ENCODE data around the gene RTP5. TPM values are rescaled to one million over a fixed set of nuclear protein-coding genes. Genes with fewer than 3 reads are reported as not detected.
"Not testable (repeated sequence)": the region's sequence is repeated elsewhere in the genome, so short reads cannot be mapped to it uniquely, and the experiment has no call there.

RTP5 gene
- polyA plus RNA-seq (2011; rRNA removed) (not detected in 2 replicates), polyA minus RNA-seq (2011; rRNA and poly(A)+ RNA removed) (not detected in 2 replicates)

- H3K4me3 ChIP-seq (ENCODE audit: low read depth, low read length), result no peak within 1 kb of the TSS
- no peaks in the 10 kb centered on the region for H3K36me3 ChIP-seq (ENCODE audit: control insufficient read depth, insufficient read depth, low read length)
- no peak for DNase-seq (ENCODE audit: low read depth)
- ChIA-PET CTCF (interaction anchor here (0.6 to 3.2 kb wide), 3 partner anchors 9 to 198 kb away, joined by 3 to 15 read pairs (median 3); no protein-coding TSS in a partner anchor), POLR2A (interaction anchor here (0.7 kb wide), 1 partner anchor 8 kb away, joined by 11 read pairs; no protein-coding TSS in a partner anchor)
- TF ChIP-seq, protein P1, sequence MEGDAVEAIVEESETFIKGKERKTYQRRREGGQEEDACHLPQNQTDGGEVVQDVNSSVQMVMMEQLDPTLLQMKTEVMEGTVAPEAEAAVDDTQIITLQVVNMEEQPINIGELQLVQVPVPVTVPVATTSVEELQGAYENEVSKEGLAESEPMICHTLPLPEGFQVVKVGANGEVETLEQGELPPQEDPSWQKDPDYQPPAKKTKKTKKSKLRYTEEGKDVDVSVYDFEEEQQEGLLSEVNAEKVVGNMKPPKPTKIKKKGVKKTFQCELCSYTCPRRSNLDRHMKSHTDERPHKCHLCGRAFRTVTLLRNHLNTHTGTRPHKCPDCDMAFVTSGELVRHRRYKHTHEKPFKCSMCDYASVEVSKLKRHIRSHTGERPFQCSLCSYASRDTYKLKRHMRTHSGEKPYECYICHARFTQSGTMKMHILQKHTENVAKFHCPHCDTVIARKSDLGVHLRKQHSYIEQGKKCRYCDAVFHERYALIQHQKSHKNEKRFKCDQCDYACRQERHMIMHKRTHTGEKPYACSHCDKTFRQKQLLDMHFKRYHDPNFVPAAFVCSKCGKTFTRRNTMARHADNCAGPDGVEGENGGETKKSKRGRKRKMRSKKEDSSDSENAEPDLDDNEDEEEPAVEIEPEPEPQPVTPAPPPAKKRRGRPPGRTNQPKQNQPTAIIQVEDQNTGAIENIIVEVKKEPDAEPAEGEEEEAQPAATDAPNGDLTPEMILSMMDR (IDR thresholded peaks at IDR 0.05; ENCODE audit: insufficient read depth, low read depth, low read length), result no peak
- peaks cover 21% of the 10 kb centered on the region for H3K27me3 ChIP-seq (ENCODE audit: control insufficient read depth, insufficient read depth, low read length)
Observed at GRCh38 chr2:241869087-241869961, at the start of gene RTP5. Gene RTP5 (plus strand): TSS chr2:241869729. CDS start chr2:241869757, 28 bp downstream.

DNA sequence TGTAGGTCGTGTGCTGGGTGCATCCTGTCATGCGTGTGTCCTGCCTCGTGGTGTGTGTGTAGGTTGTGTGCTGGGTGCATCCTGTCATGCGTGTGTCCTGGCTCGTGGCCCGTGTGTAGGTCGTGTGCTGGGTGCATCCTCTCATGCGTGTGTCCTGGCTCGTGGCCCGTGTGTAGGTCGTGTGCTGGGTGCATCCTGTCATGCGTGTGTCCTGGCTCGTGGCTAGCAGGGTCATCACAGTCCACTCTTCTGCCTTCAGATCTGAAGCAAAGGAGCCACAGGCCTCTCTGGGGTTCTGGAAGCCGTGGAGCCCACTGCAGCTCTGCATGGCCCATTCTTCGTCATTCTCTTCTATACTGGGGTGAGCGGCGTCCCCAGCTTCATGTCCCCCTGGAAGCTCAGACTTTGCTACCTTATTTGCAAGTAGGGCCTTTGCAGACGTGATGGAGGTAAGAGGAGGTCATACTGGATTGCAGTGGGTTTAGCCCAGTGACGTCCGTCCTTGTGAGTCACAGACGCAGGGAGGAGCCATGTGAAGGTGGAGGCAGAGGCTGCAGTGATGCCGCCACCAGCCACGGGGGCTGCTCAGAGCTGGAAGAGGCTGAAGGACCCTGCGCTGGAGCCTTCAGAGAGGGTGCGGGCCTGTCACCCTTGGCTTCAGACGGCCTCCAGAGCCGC, 49.4 kb upstream of the RTP5 start:
- CTCF ChIA-PET; H3K27me3 ChIP-seq (ENCODE audit: control insufficient read depth, insufficient read depth, low read length); DNase-seq (ENCODE audit: low read depth); H3K4me3 ChIP-seq (ENCODE audit: low read depth, low read length); POLR2A ChIA-PET; H3K36me3 ChIP-seq (ENCODE audit: control insufficient read depth, insufficient read depth, low read length): not testable (repeated sequence)

DNA sequence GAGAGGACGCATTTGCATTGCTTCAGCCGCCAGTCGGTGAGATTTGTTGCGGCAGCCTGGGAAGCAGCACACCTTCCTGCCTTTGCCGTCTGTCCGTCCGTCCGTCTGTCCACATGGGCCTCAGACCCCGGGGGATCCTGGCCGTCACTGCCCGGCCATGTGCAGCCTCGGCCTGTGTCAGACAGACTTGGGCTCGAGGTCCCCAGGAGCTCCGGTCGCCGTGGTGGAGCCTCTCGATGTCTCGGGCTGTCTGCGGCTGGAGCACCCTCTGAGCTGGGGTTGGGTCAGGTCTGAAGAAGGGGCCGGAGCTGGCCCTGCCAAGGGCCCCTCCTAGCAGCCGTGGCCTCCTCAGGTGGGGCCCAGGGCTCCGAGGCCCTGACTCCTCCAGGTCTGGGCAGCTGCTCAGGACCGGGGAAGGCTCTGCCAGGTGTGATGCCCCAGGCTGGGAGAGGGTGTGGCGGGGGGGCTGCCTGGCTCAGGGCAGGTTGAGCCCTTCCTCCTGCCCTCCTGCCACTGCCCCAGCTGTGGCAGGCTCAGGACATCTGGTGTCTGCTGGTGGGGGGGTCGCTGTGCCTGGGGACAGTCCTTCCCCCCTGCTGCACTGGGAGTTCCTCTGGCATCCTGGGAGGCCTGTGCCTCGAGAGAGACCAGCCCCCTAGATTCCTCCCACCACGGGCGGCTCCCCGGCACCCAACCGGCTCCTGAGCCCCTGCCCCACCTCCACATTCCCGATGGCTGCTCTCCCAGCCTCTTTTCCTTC, 48.7 kb upstream of the RTP5 start:
- ChIA-PET CTCF (no interaction called here), POLR2A (no interaction called here)
- Histone ChIP-seq H3K36me3 (ENCODE audit: control insufficient read depth, insufficient read depth, low read length) (no peaks in the 10 kb centered on the region), H3K4me3 (ENCODE audit: low read depth, low read length) (no peak overlapping the region), H3K27me3 (ENCODE audit: control insufficient read depth, insufficient read depth, low read length) (no peaks in the 10 kb centered on the region; the same call in 1 of the 2 replicates)
- TF ChIP-seq, protein P1 (IDR thresholded peaks at IDR 0.05; ENCODE audit: insufficient read depth, low read depth, low read length), result no peak
- DNase-seq (ENCODE audit: low read depth), result no peak

DNA sequence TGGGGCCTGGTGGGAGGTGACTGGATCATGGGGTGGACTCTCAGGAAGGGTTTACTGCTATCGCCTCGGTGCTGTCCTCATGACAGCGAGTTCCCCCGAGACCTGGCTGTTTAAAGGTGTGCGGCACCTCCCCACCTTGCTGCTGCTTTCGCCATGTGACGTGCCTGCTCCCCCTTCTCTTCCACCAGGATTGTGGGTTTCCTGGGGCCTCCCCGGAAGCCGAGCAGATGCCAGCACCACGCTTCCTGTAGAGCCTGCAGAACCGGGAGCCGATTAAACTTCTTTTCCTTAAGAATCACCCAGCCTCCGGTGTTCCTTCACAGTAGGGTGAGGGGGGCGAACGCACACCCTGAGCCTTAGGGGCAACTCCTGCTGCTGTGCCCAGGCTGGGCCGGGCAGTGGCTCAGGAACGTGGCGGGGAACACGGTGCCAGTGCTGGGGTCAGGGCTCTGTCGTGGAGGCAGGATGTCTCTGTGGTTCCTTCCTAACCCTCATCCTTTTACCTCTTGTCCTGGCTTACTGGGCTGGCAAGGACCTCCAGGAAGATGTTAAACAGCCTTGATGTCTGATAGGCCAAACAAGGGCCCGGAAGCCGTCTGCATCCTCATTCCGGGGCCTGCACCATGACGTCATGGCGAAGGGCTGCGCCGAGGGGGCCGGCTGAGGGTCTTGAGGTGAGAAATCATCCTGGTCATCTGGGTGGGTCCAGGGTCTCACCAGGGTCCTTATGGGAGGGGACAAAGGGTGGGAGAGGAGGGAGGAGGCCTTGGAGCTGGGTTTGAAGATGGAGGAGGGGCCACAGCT, 47.9 kb upstream of the RTP5 start:
- Histone ChIP-seq H3K27me3 (ENCODE audit: control insufficient read depth, insufficient read depth, low read length) (no peaks in the 10 kb centered on the region; the same call in 1 of the 2 replicates), H3K4me3 (ENCODE audit: low read depth, low read length) (no peak overlapping the region), H3K36me3 (ENCODE audit: control insufficient read depth, insufficient read depth, low read length) (no peaks in the 10 kb centered on the region)
- POLR2A ChIA-PET, result no interaction called here
- DNase-seq (ENCODE audit: low read depth), result no peak
- TF ChIP-seq, protein P1 (IDR thresholded peaks at IDR 0.05; ENCODE audit: insufficient read depth, low read depth, low read length), result no peak
- CTCF ChIA-PET, result no interaction called here

DNA sequence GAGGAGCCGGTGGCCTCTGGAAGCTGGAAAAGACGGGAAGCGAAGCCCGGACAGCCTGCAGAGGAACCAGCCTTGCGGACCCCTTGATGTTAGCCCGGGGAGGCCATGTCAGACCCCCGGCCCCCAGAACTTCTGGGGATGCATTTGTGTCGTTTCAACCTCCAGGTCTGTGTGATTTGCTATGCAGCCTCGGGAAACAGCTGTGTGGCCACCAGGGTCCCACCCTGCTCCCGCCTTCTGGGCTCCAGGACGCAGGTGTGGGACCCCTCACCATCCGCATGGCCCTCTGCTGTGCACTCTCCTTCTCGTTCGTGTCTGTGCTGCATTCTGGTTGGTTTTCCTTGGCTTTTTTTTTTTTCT, 47.3 kb upstream of the RTP5 start:
- Histone ChIP-seq H3K36me3 (ENCODE audit: control insufficient read depth, insufficient read depth, low read length) (no peaks in the 10 kb centered on the region), H3K4me3 (ENCODE audit: low read depth, low read length) (no peak overlapping the region), H3K27me3 (ENCODE audit: control insufficient read depth, insufficient read depth, low read length) (no peaks in the 10 kb centered on the region; the same call in 1 of the 2 replicates)
- ChIA-PET POLR2A (no interaction called here), CTCF (no interaction called here)
- TF ChIP-seq, protein P1 (IDR thresholded peaks at IDR 0.05; ENCODE audit: insufficient read depth, low read depth, low read length), result no peak
- DNase-seq (ENCODE audit: low read depth), result no peak

GRCh38 chr2:241823531-241824437, 45.7 kb upstream of the RTP5 start:
- DNase-seq (ENCODE audit: low read depth); H3K4me3 ChIP-seq (ENCODE audit: low read depth, low read length); POLR2A ChIA-PET; H3K27me3 ChIP-seq (ENCODE audit: control insufficient read depth, insufficient read depth, low read length); H3K36me3 ChIP-seq (ENCODE audit: control insufficient read depth, insufficient read depth, low read length): not testable (repeated sequence)
- CTCF ChIA-PET, result interaction anchor here (0.9 kb wide), 1 partner anchor 18 kb away, joined by 3 read pairs; no protein-coding TSS in a partner anchor
